Measurements from ENCODE around the gene RNASE7.

RNASE7 gene

DNA sequence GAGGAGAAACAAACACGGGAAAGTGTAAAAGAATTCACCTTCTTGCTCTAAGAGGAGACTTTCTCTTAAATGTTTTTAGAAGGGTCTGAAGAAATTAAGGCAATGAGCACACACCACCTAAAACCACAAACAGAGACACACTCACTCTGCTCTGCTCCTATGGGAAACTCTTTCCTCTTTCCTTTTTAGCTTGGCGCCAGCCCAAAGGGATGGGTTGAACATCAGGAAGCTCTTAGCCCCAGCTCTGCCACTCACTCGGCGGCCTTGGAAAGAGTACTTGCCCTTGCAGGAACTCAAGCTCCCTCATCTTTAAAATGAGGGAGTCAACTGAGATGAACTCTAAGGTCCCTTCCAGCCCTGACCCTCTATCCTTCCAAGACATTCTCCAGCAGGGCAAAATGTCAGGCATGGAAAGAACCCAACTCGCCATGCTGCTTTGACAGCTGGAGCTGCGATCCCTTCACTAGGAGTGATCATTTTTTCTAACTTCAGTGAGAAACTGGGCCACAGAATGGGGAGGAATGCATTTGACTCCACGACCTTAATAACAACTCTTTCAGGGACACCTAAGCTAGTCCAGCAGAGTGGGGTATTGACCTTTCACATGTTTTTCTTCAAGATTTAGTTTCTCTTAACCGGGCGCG, 14.5 kb downstream of the RNASE7 start:
- ChIA-PET CTCF (interaction anchor here (1.4 to 1.9 kb wide), 5 partner anchors 11 to 43 kb away, joined by 3 to 12 read pairs (median 8); no protein-coding TSS in a partner anchor), POLR2A (interaction anchor here (0.5 to 0.6 kb wide), 2 partner anchors 15 to 82 kb away, joined by 3 read pairs; no protein-coding TSS in a partner anchor)
- Histone ChIP-seq H3K27ac (ENCODE audit: extremely low read depth, low read depth, low read length) (no peak overlapping the region), H3K4me1 (ENCODE audit: control insufficient read depth, insufficient read depth, low read length) (no peaks in the 10 kb centered on the region), H3K36me3 (ENCODE audit: control insufficient read depth in 2 of 2, insufficient read depth in 1 of 2, low read length in 2 of 2) (no peaks in the 10 kb centered on the region), H3K9me3 (ENCODE audit: control insufficient read depth, insufficient read depth, low read depth, low read length) (no peaks in the 10 kb centered on the region), H3K4me3 (ENCODE audit: low read depth, low read length) (no peak overlapping the region)
- TF ChIP-seq ZNF560 (tag by site-specific recombination; IDR thresholded peaks at IDR 0.05; ENCODE audit: borderline replicate concordance) (no peak), ZEB2 (tag by site-specific recombination; IDR thresholded peaks at IDR 0.05) (no peak), ZNF621 (tag by site-specific recombination; IDR thresholded peaks at IDR 0.05) (no peak)
- TF ChIP-seq, protein P1, sequence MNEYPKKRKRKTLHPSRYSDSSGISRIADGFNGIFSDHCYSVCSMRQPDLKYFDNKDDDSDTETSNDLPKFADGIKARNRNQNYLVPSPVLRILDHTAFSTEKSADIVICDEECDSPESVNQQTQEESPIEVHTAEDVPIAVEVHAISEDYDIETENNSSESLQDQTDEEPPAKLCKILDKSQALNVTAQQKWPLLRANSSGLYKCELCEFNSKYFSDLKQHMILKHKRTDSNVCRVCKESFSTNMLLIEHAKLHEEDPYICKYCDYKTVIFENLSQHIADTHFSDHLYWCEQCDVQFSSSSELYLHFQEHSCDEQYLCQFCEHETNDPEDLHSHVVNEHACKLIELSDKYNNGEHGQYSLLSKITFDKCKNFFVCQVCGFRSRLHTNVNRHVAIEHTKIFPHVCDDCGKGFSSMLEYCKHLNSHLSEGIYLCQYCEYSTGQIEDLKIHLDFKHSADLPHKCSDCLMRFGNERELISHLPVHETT (tag by site-specific recombination; IDR thresholded peaks at IDR 0.05): no peak
- TF ChIP-seq, protein P2, sequence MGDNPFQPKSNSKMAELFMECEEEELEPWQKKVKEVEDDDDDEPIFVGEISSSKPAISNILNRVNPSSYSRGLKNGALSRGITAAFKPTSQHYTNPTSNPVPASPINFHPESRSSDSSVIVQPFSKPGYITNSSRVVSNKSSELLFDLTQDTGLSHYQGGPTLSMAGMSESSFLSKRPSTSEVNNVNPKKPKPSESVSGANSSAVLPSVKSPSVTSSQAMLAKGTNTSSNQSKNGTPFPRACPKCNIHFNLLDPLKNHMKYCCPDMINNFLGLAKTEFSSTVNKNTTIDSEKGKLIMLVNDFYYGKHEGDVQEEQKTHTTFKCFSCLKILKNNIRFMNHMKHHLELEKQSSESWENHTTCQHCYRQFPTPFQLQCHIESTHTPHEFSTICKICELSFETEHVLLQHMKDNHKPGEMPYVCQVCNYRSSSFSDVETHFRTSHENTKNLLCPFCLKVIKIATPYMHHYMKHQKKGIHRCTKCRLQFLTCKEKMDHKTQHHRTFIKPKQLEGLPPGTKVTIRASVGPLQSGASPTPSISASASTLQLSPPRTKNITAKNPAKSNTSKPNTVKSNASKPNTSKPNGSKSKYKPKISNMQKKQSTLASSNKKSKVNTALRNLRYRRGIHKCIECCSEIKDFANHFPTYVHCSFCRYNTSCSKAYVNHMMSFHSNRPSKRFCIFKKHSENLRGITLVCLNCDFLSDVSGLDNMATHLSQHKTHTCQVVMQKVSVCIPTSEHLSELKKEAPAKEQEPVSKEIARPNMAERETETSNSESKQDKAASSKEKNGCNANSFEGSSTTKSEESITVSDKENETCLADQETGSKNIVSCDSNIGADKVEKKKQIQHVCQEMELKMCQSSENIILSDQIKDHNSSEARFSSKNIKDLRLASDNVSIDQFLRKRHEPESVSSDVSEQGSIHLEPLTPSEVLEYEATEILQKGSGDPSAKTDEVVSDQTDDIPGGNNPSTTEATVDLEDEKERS (tag by site-specific recombination; IDR thresholded peaks at IDR 0.05): no peak

DNA sequence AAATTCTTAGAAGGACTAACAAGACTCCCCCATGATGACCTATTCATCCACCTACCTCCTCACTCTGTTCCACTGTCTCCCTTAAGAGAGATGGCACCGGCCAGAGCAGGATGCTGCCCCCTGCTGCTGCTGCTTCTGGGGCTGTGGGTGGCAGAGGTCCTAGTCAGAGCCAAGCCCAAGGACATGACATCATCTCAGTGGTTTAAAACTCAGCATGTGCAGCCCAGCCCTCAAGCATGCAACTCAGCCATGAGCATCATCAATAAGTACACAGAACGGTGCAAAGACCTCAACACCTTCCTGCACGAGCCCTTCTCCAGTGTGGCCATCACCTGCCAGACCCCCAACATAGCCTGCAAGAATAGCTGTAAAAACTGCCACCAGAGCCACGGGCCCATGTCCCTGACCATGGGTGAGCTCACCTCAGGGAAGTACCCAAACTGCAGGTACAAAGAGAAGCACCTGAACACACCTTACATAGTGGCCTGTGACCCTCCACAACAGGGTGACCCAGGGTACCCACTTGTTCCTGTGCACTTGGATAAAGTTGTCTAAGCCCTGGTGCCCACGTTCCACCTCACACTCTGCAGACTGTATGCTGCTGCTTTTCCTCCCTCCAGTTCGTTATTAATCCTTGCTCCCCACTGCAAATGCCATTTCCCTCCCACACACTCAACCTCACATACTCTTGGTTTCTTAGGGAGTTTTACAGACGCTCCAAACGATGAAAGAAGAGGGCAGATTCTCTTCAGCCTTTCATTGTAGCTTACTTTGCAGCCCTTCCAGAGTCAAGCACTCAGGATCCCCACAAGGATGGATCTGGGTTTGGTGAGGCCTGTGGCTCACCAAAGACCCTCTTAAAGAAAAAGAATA, 15.9 kb downstream of the RNASE7 start, which contains the start of gene RNASE8:
Gene RNASE8, plus strand, starts transcription at position 20 of the 873 bp plus-strand sequence. Its CDS starts 71 bp downstream, at position 91.
- POLR2A ChIA-PET: interaction anchor here (0.6 kb wide), 1 partner anchor 13 kb away, joined by 3 read pairs; no protein-coding TSS in a partner anchor
- Histone ChIP-seq H3K36me3 (ENCODE audit: control insufficient read depth in 2 of 2, insufficient read depth in 1 of 2, low read length in 2 of 2) (no peaks in the 10 kb centered on the region), H3K27ac (ENCODE audit: extremely low read depth, low read depth, low read length) (no peak within 1 kb of the TSS), H3K9me3 (ENCODE audit: control insufficient read depth, insufficient read depth, low read depth, low read length) (no peaks in the 10 kb centered on the region), H3K4me1 (ENCODE audit: control insufficient read depth, insufficient read depth, low read length) (no peaks in the 10 kb centered on the region; the same call in 1 of the 2 replicates), H3K4me3 (ENCODE audit: low read depth, low read length) (no peak within 1 kb of the TSS)
- CTCF ChIA-PET: interaction anchor here (0.5 to 1.8 kb wide), 7 partner anchors 12 to 746 kb away, joined by 3 to 6 read pairs (median 4); partner anchors contain the start of gene ARHGEF40
- TF ChIP-seq, protein P2 (tag by site-specific recombination; IDR thresholded peaks at IDR 0.05): no peak
- no peak for TF ChIP-seq ZNF670 (tag by site-specific recombination; IDR thresholded peaks at IDR 0.05; ENCODE audit: low read depth)
- TF ChIP-seq ZIC2 (tag by site-specific recombination; IDR thresholded peaks at IDR 0.05): peak; percentile 38; the same call in 1 of the 2 replicates
- peak; percentile 35; the same call in 1 of the 2 replicates for TF ChIP-seq ZFHX2 (tag by site-specific recombination; conservative IDR thresholded peaks at IDR 0.05)
- TF ChIP-seq ZBTB17 (tag by site-specific recombination; IDR thresholded peaks at IDR 0.05): peak; percentile 37; the same call in 1 of the 2 replicates
- no peak for TF ChIP-seq ZNF2 (tag by site-specific recombination; IDR thresholded peaks at IDR 0.05)
- TF ChIP-seq, protein P3, sequence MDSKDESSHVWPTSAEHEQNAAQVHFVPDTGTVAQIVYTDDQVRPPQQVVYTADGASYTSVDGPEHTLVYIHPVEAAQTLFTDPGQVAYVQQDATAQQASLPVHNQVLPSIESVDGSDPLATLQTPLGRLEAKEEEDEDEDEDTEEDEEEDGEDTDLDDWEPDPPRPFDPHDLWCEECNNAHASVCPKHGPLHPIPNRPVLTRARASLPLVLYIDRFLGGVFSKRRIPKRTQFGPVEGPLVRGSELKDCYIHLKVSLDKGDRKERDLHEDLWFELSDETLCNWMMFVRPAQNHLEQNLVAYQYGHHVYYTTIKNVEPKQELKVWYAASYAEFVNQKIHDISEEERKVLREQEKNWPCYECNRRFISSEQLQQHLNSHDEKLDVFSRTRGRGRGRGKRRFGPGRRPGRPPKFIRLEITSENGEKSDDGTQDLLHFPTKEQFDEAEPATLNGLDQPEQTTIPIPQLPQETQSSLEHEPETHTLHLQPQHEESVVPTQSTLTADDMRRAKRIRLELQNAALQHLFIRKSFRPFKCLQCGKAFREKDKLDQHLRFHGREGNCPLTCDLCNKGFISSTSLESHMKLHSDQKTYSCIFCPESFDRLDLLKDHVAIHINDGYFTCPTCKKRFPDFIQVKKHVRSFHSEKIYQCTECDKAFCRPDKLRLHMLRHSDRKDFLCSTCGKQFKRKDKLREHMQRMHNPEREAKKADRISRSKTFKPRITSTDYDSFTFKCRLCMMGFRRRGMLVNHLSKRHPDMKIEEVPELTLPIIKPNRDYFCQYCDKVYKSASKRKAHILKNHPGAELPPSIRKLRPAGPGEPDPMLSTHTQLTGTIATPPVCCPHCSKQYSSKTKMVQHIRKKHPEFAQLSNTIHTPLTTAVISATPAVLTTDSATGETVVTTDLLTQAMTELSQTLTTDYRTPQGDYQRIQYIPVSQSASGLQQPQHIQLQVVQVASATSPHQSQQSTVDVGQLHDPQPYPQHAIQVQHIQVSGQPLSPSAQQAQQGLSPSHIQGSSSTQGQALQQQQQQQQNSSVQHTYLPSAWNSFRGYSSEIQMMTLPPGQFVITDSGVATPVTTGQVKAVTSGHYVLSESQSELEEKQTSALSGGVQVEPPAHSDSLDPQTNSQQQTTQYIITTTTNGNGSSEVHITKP (tag by site-specific recombination; IDR thresholded peaks at IDR 0.05): peak; percentile 35; the same call in 1 of the 2 replicates
- TF ChIP-seq ZNF629 (tag by site-specific recombination; IDR thresholded peaks at IDR 0.05): 0 out of 2 replicates have a peak, but pooled peaks have one; percentile 20
- TF ChIP-seq, protein P4, sequence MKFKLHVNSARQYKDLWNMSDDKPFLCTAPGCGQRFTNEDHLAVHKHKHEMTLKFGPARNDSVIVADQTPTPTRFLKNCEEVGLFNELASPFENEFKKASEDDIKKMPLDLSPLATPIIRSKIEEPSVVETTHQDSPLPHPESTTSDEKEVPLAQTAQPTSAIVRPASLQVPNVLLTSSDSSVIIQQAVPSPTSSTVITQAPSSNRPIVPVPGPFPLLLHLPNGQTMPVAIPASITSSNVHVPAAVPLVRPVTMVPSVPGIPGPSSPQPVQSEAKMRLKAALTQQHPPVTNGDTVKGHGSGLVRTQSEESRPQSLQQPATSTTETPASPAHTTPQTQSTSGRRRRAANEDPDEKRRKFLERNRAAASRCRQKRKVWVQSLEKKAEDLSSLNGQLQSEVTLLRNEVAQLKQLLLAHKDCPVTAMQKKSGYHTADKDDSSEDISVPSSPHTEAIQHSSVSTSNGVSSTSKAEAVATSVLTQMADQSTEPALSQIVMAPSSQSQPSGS (tag by site-specific recombination; IDR thresholded peaks at IDR 0.05; ENCODE audit: low read depth): peak; percentile 70
- TF ChIP-seq, protein P5, sequence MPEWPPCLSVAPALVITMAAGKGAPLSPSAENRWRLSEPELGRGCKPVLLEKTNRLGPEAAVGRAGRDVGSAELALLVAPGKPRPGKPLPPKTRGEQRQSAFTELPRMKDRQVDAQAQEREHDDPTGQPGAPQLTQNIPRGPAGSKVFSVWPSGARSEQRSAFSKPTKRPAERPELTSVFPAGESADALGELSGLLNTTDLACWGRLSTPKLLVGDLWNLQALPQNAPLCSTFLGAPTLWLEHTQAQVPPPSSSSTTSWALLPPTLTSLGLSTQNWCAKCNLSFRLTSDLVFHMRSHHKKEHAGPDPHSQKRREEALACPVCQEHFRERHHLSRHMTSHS (tag by site-specific recombination; IDR thresholded peaks at IDR 0.05): no peak
- TF ChIP-seq KLF8 (tag by site-specific recombination; IDR thresholded peaks at IDR 0.05): no peak

Data from HEK293 (cell line).